GM12878 (cell line): ENCODE measurements around the gene PPP1CA. TPM values are rescaled to one million over a fixed set of nuclear protein-coding genes. Genes with fewer than 3 reads are reported as not detected.
A peak's percentile ranks its signal among the peaks of the same experiment; 100 is the strongest.

Experiments
- ATAC-seq: fragments of 200-7000 bp; cut with Tn5 transposase; 3 replicates; pipeline ENCODE4 v1.9.1; 2020; ENCODE audit warnings: mild to moderate bottlenecking, moderate library complexity
- BruUV-seq: library from RNA; stranded (reverse); fragments of 400-500 nt; replicated peaks from 2 replicates; lab custom pipeline; 2021; lab: Mats Ljungman, UMichigan
- CTCF ChIA-PET: fragments of 300-600 bp; sonication (Branson Sonifier 250); formaldehyde crosslinking; extraction: SDS; loops from one replicate; lab custom pipeline; 2021; ENCODE audit warnings: inconsistent platforms; lab: Yijun Ruan, JAX
- POLR2A ChIA-PET: fragments of 350-600 bp; formaldehyde crosslinking; extraction: SDS; loops from one replicate; lab custom pipeline; 2021; ENCODE audit warnings: inconsistent platforms; lab: Charles Lee
- RAD21 ChIA-PET: fragments of 300-600 bp; sonication (Branson Sonifier 250); formaldehyde crosslinking; loops from one replicate; lab custom pipeline; 2023; ENCODE audit warnings: antibody characterized with exemption; ENCODE audit not compliant: unreplicated experiment; lab: Charles Lee
- SMC1A ChIA-PET: fragments of 300-600 bp; sonication (Branson Sonifier 250); formaldehyde crosslinking; loops from one replicate; lab custom pipeline; 2023; ENCODE audit not compliant: unreplicated experiment, uncharacterized antibody; lab: Charles Lee
- DNase-seq: peaks from one replicate; pipeline ENCODE4 v3.0.0-alpha.2; 2011; ENCODE audit warnings: low read depth, low spot score
- FAIRE-seq: peaks from 3 replicates; lab custom pipeline; 2011; peaks lifted over from hg19 to GRCh38; lab: Jason Lieb, UNC
- H2AFZ ChIP-seq: 2 replicates; pipeline ENCODE4 v1.6.0; 2011; ENCODE audit warnings: low read depth, low read length, control low read depth; ENCODE audit not compliant: control insufficient read depth
- H3K27ac ChIP-seq: 2 replicates; pipeline ENCODE4 v1.5.1; 2011; ENCODE audit warnings: control low read depth; ENCODE audit not compliant: control insufficient read depth, insufficient read depth
- H3K27me3 ChIP-seq, 2 experiments: replicated peaks in 1 of 2; 2 replicates each; pipeline versions ENCODE4 v1.6.0 to v1.6.1; 2011; ENCODE audit warnings: low read length in 1 of 2; ENCODE audit not compliant: control insufficient read depth in 2 of 2, insufficient read depth in 2 of 2
- H3K36me3 ChIP-seq, 2 experiments: 2 replicates each; pipeline ENCODE4 v1.5.1; 2011; ENCODE audit warnings: low read length in 1 of 2; ENCODE audit not compliant: control insufficient read depth in 2 of 2, insufficient read depth in 2 of 2
- H3K4me1 ChIP-seq: 2 replicates; pipeline ENCODE4 v1.6.1; 2011; ENCODE audit warnings: mild to moderate bottlenecking, low read length, moderate library complexity, mixed read lengths; ENCODE audit not compliant: control insufficient read depth, insufficient read depth
- H3K4me2 ChIP-seq: 2 replicates; pipeline ENCODE4 v1.6.0; 2011; ENCODE audit warnings: control low read depth; ENCODE audit not compliant: control insufficient read depth, insufficient read depth
- H3K4me3 ChIP-seq: fragments of 200-600 bp; sonication (generic); 2 replicates; pipeline ENCODE4 v1.5.1; 2016
- H3K79me2 ChIP-seq: 2 replicates; pipeline ENCODE4 v1.6.0; 2011; ENCODE audit warnings: low read length; ENCODE audit not compliant: control insufficient read depth, insufficient read depth
- H3K9ac ChIP-seq: 2 replicates; pipeline ENCODE4 v1.8.0; 2011; ENCODE audit warnings: low read length, control low read depth, mixed read lengths; ENCODE audit not compliant: control insufficient read depth, insufficient read depth
- H3K9me3 ChIP-seq: replicated peaks from 3 replicates; pipeline ENCODE4 v1.5.1; 2011; ENCODE audit warnings: mild to moderate bottlenecking, low read length; ENCODE audit not compliant: control insufficient read depth, insufficient read depth
- H4K20me1 ChIP-seq: 2 replicates; pipeline ENCODE4 v1.6.0; 2011; ENCODE audit not compliant: control insufficient read depth, insufficient read depth
- ETV6 ChIP-seq, 2 experiments: fragments of 450-650 bp in 1 of 2; IDR thresholded peaks in 1 of 2; conservative IDR thresholded peaks in 1 of 2; 2 replicates each; pipeline ENCODE4 v1.6.1; 2014; ENCODE audit warnings: antibody characterized with exemption in 1 of 2, borderline replicate concordance in 1 of 2, low read depth in 1 of 2, mild to moderate bottlenecking in 1 of 2, moderate library complexity in 1 of 2
- POLR2A ChIP-seq: IDR thresholded peaks from 2 replicates; pipeline ENCODE4 v1.6.1; 2011; ENCODE audit warnings: low read depth, mild to moderate bottlenecking, low read length
- SKIL ChIP-seq: fragments of 450-650 bp; IDR thresholded peaks from 2 replicates; pipeline ENCODE4 v1.6.1; 2017; ENCODE audit warnings: mild to moderate bottlenecking, low read depth, inconsistent platforms; ENCODE audit not compliant: poor library complexity, severe bottlenecking
- WGBS: methylation state at CpG from one replicate; pipeline ENCODE4 v1.1.6; 2016; ENCODE audit warnings: low lambda C conversion rate; ENCODE audit not compliant: insufficient replicate concordance, insufficient coverage; ENCODE audit errors: missing lambda C conversion rate; 5-methylcytosine and 5-hydroxymethylcytosine counted together
- in situ Hi-C: fragments of 300-500 bp; cut with MboI; formaldehyde crosslinking; loops from 9 replicates; pipeline ENCODE4 v1.14.3; 2018; ENCODE audit warnings: mixed read lengths
- intact Hi-C: fragments of 100-400 bp; cut with micrococcal nuclease; formaldehyde crosslinking; loops from one replicate; pipeline ENCODE4 v1.14.2; 2022; ENCODE audit not compliant: unreplicated experiment
- polyA plus RNA-seq, 11 experiments: library from polyadenylated mRNA; depleted of rRNA in 4 of 11; unstranded in 6 of 11; stranded (reverse) in 5 of 11; fragments of >200 nt; fragmentation: Nextera tagmentation in 4 of 11; fragmentation: Illumina TruSeq in 1 of 11; extraction: Ambion mirVana in 4 of 11; extraction: Trizol in 1 of 11; gene quantifications; 1 replicate in 1 of 11; 2 replicates in 10 of 11; pipeline versions ENCODE4 v1.2.1 to v1.2.3, GENCODE V29; 2011 to 2016; ENCODE audit warnings: inconsistent platforms in 2 of 11, missing spikeins in 2 of 11, low read depth in 1 of 11
- total RNA-seq, 4 experiments: library from RNA; depleted of rRNA in 3 of 4; stranded (reverse); fragments of >200 nt in 3 of 4; fragmentation: Illumina TruSeq in 1 of 4; extraction: Trizol in 1 of 4; gene quantifications; 2 replicates each; pipeline versions ENCODE4 v1.2.1 to v1.2.3, GENCODE V29; 2013 to 2021

Gene PPP1CA
- total and polyA plus RNA-seq, 10 of the 15 experiments (the other 5 are each of a cell fraction or from before 2014, with no cell fraction given), result 26.4 to 458 (median 240) TPM

GRCh38 chr11:67413266-67413849 is 11.7 kb upstream of the PPP1CA start:
- Histone ChIP-seq H3K27me3 (peaks cover 0 to 5% of the 10 kb centered on the region in 2 experiments; a peak in 3 of 4 replicates), H3K4me2 (no peak overlapping the region), H2AFZ (no peak overlapping the region), H3K79me2 (peaks cover 3% of the 10 kb centered on the region), H3K4me1 (peaks cover 27% of the 10 kb centered on the region), H3K36me3 (no peaks in the 10 kb centered on the region), H3K4me3 (no peak overlapping the region), H3K27ac (no peak overlapping the region), H4K20me1 (no peaks in the 10 kb centered on the region), H3K9ac (no peak overlapping the region), H3K9me3 (no peaks in the 10 kb centered on the region)
- ATAC-seq (no peak), DNase-seq (no peak), FAIRE-seq (no peak)
- TF ChIP-seq ETV6 (conservative IDR thresholded peaks at IDR 0.05 in 1 of 2, IDR thresholded peaks at IDR 0.05 in 1 of 2; ENCODE audit: borderline replicate concordance in 1 of 2, low read depth in 1 of 2), result no peak
- no TSS peak for BruUV-seq
- SMC1A ChIA-PET, result interaction anchor here (1.2 to 1.6 kb wide), 4 partner anchors 10 to 143 kb away, joined by 3 to 6 read pairs (median 4); partner anchors contain the start of genes PPP1CA, RAD9A and TBC1D10C
- RAD21 ChIA-PET, result interaction anchor here (0.7 to 3.0 kb wide), 3 partner anchors 12 to 148 kb away, joined by 3 to 12 read pairs (median 3); partner anchors contain the start of gene PPP1CA
- WGBS, result 50% methylated on average over 2 of the region's 2 CpGs
- intact Hi-C loops, result no loop called here
- CTCF ChIA-PET, result interaction anchor here (1.0 to 2.4 kb wide), 4 partner anchors 9 to 43 kb away, joined by 3 to 12 read pairs (median 4); partner anchors contain the start of genes PPP1CA, PTPRCAP and TBC1D10C
- in situ Hi-C loops, result no loop called here
- POLR2A ChIA-PET, result interaction anchor here (0.6 to 2.8 kb wide), 6 partner anchors 9 to 35 kb away, joined by 3 to 16 read pairs (median 10); partner anchors contain the start of genes PPP1CA, RAD9A, RPS6KB2 and TBC1D10C

DNA sequence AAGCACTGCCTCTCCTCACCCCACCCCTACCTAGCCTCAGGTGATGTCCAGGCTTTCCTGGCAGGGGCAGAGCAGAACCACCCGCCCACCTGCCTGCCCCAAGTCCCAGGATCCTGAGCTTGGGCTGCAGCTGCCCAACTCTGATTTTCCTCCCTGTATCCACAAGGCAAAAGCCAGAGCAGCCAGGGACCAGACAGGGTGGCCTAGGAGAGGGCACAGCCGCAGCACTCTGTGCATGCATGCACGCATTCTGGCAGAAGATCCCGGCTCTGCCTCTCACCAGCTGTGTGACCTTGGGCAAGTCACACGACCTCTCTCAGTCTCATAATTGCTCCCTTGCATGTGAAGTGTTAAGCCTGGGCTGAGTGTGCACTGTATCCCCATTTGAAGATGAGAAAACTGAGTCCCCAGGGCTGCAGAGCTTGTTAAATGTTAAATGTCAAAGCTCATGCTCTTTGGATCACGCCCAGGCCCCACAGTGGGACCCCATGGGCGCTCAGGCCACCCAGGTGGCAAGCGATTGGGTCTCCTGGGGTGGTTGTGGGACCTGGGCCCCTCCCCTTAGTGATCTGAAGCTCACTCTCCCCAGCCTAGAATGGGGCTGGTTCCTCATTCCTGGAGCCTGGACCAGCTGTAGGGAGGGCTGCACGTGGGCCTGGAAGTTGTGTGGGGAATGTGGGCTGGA is 11.0 kb upstream of the PPP1CA start:
- ATAC-seq (no peak), FAIRE-seq (no peak), DNase-seq (no peak)
- no TSS peak for BruUV-seq
- ChIA-PET POLR2A (interaction anchor here (1.1 to 2.8 kb wide), 6 partner anchors 9 to 53 kb away, joined by 3 to 16 read pairs (median 10); partner anchors contain the start of genes PPP1CA, RPS6KB2 and TBC1D10C), RAD21 (interaction anchor here (0.7 to 3.0 kb wide), 4 partner anchors 11 to 149 kb away, joined by 3 to 12 read pairs (median 4); partner anchors contain the start of genes POLD4 and PPP1CA), CTCF (interaction anchor here (1.0 to 2.4 kb wide), 3 partner anchors 11 to 43 kb away, joined by 3 to 12 read pairs (median 4); partner anchors contain the start of genes PPP1CA and PTPRCAP)
- peaks cover 35% of the 10 kb centered on the region for H3K4me1 ChIP-seq
- H3K9ac ChIP-seq, result no peak overlapping the region
- no peaks in the 10 kb centered on the region for H4K20me1 ChIP-seq
- no peaks in the 10 kb centered on the region for H3K9me3 ChIP-seq
- peaks cover 0 to 5% of the 10 kb centered on the region in 2 experiments; a peak in 3 of 4 replicates for H3K27me3 ChIP-seq
- intact Hi-C loops, result no loop called here
- H2AFZ ChIP-seq, result no peak overlapping the region
- WGBS, result 42% methylated on average over 9 of the region's 9 CpGs
- H3K27ac ChIP-seq, result no peak overlapping the region
- H3K4me2 ChIP-seq, result no peak overlapping the region
- no peak overlapping the region for H3K4me3 ChIP-seq
- no peaks in the 10 kb centered on the region for H3K36me3 ChIP-seq
- peaks cover 3% of the 10 kb centered on the region for H3K79me2 ChIP-seq
- TF ChIP-seq POLR2A (0 out of 2 replicates have a peak, but pooled peaks have one; percentile 8), SKIL (no peak)
- TF ChIP-seq, all 136 proteins: peak for 1
- SMC1A ChIA-PET, result interaction anchor here (1.0 to 1.6 kb wide), 5 partner anchors 8 to 143 kb away, joined by 3 to 6 read pairs (median 4); partner anchors contain the start of genes PPP1CA, RAD9A and TBC1D10C
- in situ Hi-C loops, result no loop called here
